ENCODE measurements around the gene EIF4A3.

- TF ChIP-seq, protein P1, sequence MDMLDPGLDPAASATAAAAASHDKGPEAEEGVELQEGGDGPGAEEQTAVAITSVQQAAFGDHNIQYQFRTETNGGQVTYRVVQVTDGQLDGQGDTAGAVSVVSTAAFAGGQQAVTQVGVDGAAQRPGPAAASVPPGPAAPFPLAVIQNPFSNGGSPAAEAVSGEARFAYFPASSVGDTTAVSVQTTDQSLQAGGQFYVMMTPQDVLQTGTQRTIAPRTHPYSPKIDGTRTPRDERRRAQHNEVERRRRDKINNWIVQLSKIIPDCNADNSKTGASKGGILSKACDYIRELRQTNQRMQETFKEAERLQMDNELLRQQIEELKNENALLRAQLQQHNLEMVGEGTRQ (IDR thresholded peaks at IDR 0.05; ENCODE audit: borderline replicate concordance, low read depth, low read length), result no peak
- TF ChIP-seq, protein P2, sequence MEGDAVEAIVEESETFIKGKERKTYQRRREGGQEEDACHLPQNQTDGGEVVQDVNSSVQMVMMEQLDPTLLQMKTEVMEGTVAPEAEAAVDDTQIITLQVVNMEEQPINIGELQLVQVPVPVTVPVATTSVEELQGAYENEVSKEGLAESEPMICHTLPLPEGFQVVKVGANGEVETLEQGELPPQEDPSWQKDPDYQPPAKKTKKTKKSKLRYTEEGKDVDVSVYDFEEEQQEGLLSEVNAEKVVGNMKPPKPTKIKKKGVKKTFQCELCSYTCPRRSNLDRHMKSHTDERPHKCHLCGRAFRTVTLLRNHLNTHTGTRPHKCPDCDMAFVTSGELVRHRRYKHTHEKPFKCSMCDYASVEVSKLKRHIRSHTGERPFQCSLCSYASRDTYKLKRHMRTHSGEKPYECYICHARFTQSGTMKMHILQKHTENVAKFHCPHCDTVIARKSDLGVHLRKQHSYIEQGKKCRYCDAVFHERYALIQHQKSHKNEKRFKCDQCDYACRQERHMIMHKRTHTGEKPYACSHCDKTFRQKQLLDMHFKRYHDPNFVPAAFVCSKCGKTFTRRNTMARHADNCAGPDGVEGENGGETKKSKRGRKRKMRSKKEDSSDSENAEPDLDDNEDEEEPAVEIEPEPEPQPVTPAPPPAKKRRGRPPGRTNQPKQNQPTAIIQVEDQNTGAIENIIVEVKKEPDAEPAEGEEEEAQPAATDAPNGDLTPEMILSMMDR (IDR thresholded peaks at IDR 0.05), result no peak
- TF ChIP-seq TAF1 (IDR thresholded peaks at IDR 0.05; ENCODE audit: borderline replicate concordance, low read depth, low read length) (no peak), EP300 (IDR thresholded peaks at IDR 0.05; ENCODE audit: borderline replicate concordance in 1 of 2, low read depth in 1 of 2, low read length in 1 of 2) (no peak)
- TF ChIP-seq, protein P3, sequence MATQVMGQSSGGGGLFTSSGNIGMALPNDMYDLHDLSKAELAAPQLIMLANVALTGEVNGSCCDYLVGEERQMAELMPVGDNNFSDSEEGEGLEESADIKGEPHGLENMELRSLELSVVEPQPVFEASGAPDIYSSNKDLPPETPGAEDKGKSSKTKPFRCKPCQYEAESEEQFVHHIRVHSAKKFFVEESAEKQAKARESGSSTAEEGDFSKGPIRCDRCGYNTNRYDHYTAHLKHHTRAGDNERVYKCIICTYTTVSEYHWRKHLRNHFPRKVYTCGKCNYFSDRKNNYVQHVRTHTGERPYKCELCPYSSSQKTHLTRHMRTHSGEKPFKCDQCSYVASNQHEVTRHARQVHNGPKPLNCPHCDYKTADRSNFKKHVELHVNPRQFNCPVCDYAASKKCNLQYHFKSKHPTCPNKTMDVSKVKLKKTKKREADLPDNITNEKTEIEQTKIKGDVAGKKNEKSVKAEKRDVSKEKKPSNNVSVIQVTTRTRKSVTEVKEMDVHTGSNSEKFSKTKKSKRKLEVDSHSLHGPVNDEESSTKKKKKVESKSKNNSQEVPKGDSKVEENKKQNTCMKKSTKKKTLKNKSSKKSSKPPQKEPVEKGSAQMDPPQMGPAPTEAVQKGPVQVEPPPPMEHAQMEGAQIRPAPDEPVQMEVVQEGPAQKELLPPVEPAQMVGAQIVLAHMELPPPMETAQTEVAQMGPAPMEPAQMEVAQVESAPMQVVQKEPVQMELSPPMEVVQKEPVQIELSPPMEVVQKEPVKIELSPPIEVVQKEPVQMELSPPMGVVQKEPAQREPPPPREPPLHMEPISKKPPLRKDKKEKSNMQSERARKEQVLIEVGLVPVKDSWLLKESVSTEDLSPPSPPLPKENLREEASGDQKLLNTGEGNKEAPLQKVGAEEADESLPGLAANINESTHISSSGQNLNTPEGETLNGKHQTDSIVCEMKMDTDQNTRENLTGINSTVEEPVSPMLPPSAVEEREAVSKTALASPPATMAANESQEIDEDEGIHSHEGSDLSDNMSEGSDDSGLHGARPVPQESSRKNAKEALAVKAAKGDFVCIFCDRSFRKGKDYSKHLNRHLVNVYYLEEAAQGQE (IDR thresholded peaks at IDR 0.05; ENCODE audit: low read depth, low read length), result no peak
Measured at GRCh38 chr17:80191865-80192661, 45.1 kb upstream of the EIF4A3 start.
